ENCODE data around the gene LEFTY2. TPM values are rescaled to one million over a fixed set of nuclear protein-coding genes. Genes with fewer than 3 reads are reported as not detected.

LEFTY2 gene, protein sequence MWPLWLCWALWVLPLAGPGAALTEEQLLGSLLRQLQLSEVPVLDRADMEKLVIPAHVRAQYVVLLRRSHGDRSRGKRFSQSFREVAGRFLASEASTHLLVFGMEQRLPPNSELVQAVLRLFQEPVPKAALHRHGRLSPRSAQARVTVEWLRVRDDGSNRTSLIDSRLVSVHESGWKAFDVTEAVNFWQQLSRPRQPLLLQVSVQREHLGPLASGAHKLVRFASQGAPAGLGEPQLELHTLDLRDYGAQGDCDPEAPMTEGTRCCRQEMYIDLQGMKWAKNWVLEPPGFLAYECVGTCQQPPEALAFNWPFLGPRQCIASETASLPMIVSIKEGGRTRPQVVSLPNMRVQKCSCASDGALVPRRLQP
- 4.2 TPM for total RNA-seq

DNA sequence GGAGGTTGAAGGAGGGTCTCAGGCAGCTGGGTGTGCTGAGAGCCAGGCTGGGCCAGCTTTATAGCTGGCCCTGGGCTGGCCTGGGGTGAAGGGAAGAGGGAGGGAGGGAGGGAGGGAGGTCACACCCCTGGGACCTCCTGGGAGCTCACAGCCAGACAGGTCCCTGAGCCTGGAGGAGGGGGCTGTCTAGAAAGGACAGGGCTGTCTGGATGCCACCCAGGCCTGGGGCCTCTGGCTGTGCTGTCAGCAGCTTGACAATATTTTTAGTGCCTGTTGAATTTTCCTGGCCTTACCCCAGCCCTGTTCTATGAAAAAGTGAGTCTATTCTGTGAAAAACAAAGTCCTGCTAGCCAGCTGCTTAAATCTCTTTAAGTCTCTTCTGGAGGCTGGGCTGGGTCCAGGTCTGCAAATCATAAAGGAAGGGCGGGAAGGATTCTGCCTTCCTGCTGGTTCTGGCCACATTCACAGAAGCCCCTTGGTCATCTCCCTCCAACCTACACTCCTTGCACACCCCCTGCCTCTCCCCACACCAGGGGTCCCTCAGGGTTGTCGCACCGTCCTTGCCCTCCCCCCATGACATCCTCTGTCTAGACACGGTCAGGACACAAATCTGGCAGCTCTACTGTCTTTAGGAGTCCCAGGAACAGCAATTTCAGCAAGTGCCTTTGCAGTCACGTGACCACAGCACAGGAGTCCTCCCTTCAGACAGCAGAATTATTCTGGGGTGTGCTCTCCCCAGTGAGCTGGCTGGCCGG, at the start of gene LEFTY2:
LEFTY2 (minus strand) TSS at position 34 of the 755 bp plus-strand sequence. CDS start 80 bp downstream, outside the sequence.

DNA sequence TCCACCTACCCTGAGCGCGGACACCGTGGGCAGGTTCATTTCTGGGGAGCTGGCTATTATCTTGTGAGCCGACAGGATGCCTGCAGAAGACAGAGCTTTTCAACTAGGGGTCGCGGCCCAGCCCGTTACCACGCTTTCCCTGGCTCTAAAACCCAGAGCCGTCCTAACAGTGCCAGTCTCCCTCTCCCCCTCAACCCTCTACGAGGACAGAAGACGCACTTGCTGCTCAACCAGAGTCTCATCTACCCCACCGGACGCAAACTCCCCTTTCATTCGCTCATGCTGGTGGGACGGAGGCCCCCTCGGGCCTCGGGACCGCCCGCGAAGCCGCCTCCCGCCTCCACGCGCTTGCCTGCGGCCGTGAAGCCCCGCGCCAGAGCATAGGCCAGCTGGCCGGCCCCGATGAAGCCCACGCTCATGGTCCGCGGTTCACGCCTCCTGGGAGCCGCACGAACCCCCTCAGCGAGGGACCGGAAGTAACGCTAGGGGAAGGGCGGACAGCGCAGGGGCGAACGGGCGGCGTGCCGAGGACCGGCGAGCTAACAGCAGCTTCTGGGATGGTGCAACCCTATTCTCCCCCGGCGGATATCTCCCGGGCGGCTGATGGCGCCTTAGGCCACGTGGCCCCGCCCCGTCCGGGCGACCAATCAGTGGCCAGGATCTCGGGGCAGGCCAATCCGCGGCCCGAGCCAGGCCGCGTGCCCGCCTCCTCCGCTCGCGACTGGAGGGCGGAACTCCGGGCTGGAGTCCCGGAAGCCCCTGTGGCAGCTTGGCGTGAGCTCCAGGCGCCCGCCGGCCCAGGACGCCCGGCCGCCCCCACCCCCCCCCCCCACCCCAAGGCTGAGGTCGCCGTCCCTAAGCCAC, 17.1 kb downstream of the LEFTY2 start, which contains the start of gene PYCR2:
PYCR2 (minus strand) TSS at position 559 of the 864 bp plus-strand sequence; CDS start at position 419, 140 bp downstream.

DNA sequence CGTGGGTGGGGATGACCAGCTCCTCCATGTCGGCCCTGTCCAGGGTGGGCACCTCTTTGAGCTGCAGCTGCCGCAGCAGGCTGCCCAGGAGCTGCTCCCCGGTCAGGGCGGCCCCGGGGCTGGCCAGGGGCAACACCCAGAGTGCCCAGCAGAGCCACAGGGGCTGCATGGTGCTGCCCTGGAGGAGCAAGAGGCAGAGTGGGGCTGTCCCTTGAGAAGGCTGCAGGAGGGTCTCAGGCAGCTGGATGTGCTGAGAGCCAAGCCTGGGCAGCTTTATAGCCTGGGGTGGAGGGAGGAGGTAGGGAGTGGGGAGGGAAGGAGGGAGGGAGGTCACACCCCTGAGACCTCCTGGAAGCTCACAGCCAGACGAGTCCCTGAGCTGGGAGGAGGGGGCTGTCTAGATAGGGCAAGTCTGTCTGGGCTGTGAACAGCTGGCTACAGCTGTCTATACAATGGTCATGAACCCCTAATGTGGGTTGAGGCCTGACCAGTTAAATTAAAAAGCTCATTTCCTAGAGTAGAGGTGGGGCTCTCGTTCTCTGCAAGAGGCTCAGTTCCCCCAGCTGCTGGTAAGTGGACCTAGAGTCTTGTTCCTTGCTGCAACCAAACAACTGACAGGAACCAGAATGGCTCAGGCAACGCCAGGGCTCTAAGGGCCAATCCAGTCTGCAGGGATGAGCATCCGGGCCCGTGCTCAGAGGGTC, 52.0 kb downstream of the LEFTY2 start, which contains the start of gene LEFTY1:
LEFTY1 (minus strand) TSS at position 249 of the 704 bp plus-strand sequence; CDS start at position 169, 80 bp downstream.

Other genes starting within 250 kb of the LEFTY2 start
- gene SRP9, start 163.4 kb downstream of the LEFTY2 start, total RNA-seq: 461 TPM
- gene EPHX1, start 131.1 kb downstream of the LEFTY2 start, total RNA-seq: 29.0 TPM
- 33.0 TPM for gene TMEM63A, start 58.8 kb downstream of the LEFTY2 start, total RNA-seq
- 0.60 TPM for gene LEFTY1, start 52.1 kb downstream of the LEFTY2 start, total RNA-seq
- gene PYCR2, start 17.0 kb downstream of the LEFTY2 start, total RNA-seq: 36.1 TPM
- gene SDE2, start 58.1 kb upstream of the LEFTY2 start, total RNA-seq: 43.3 TPM
- 625 TPM for gene H3-3A, start 121.5 kb upstream of the LEFTY2 start, total RNA-seq
- gene ACBD3, start 245.5 kb upstream of the LEFTY2 start, total RNA-seq: 67.6 TPM

Data from camera-type eye (tissue), 1 donor.